A549 (cell line): ENCODE data around the gene ATAD2B. TPM values are rescaled to one million over a fixed set of nuclear protein-coding genes. Genes with fewer than 3 reads are reported as not detected.

Experiments
- ATAC-seq, 2 experiments: fragments of 200-7000 bp in 1 of 2; fragments of >200 bp in 1 of 2; cut with Nextera tagmentation in 1 of 2; cut with Tn5 transposase in 1 of 2; 3 replicates each; pipeline versions ENCODE4 v1.8.0 to v1.9.1; 2018 to 2020; ENCODE audit warnings: mild to moderate bottlenecking in 1 of 2, moderate library complexity in 1 of 2
- CTCF ChIA-PET: fragments of 300-600 bp; sonication (Branson Sonifier 250); formaldehyde crosslinking; extraction: SDS; loops from one replicate; lab custom pipeline; 2021; ENCODE audit warnings: antibody characterized with exemption, inconsistent platforms; lab: Yijun Ruan, JAX
- POLR2A ChIA-PET: fragments of 350-600 bp; formaldehyde crosslinking; extraction: SDS; loops from one replicate; lab custom pipeline; 2021; ENCODE audit warnings: antibody characterized with exemption, inconsistent platforms; lab: Yijun Ruan, JAX
- DNase-seq, 2 experiments: peaks; one replicate each; pipeline versions ENCODE4 v3.0.0 to v3.0.0-alpha.2; 2011 to 2016; ENCODE audit warnings: low read depth in 1 of 2, low spot score in 1 of 2
- FAIRE-seq: peaks from 2 replicates; lab custom pipeline; 2011; peaks lifted over from hg19 to GRCh38; lab: Jason Lieb, UNC
- H3K27ac ChIP-seq, 2 experiments: fragments of >200 bp; sonication (Bioruptor Twin); formaldehyde crosslinking; 3 replicates each; pipeline ENCODE4 v1.5.1; 2016 to 2017
- H3K4me1 ChIP-seq: fragments of >200 bp; sonication (Bioruptor Twin); formaldehyde crosslinking; 3 replicates; pipeline ENCODE4 v1.6.1; 2016
- H3K4me2 ChIP-seq: fragments of >200 bp; sonication (Bioruptor Twin); formaldehyde crosslinking; 3 replicates; pipeline ENCODE4 v1.6.1; 2016
- H3K4me3 ChIP-seq: fragments of >200 bp; sonication (Bioruptor Twin); formaldehyde crosslinking; 3 replicates; pipeline ENCODE4 v1.5.1; 2016
- H3K9me3 ChIP-seq: fragments of >200 bp; sonication (Bioruptor Twin); formaldehyde crosslinking; 3 replicates; pipeline ENCODE4 v1.6.1; 2016
- CBX8 ChIP-seq: fragments of 200-600 bp; sonication (generic); IDR thresholded peaks from 2 replicates; pipeline ENCODE4 v1.6.1; 2016
- CEBPB ChIP-seq, 2 experiments: fragments of >200 bp in 1 of 2; sonication (Bioruptor Twin) in 1 of 2; formaldehyde crosslinking in 1 of 2; IDR thresholded peaks; 2 replicates each; pipeline ENCODE4 v1.6.1; 2012 to 2016
- CHD2 ChIP-seq: fragments of 150-350 bp; IDR thresholded peaks from 2 replicates; pipeline ENCODE4 v1.6.1; 2014; ENCODE audit warnings: low read length; ENCODE audit not compliant: partially characterized antibody
- CHD4 ChIP-seq: fragments of 200-600 bp; sonication (generic); IDR thresholded peaks from 2 replicates; pipeline ENCODE4 v1.6.1; 2016; ENCODE audit warnings: antibody characterized with exemption, mild to moderate bottlenecking, borderline replicate concordance
- EHF ChIP-seq: fragments of 250-450 bp; sonication (Bioruptor Pico); IDR thresholded peaks from 2 replicates; pipeline ENCODE4 v1.5.0; 2020; ENCODE audit warnings: mild to moderate bottlenecking
- EP300 ChIP-seq, 2 experiments: fragments of >200 bp; sonication (Bioruptor Twin); formaldehyde crosslinking; IDR thresholded peaks; 2 replicates in 1 of 2; 3 replicates in 1 of 2; pipeline ENCODE4 v1.6.1; 2016 to 2017
- ESRRA ChIP-seq: fragments of 150-350 bp; IDR thresholded peaks from 2 replicates; pipeline ENCODE4 v1.6.1; 2014; ENCODE audit warnings: mild to moderate bottlenecking, low read length, borderline replicate concordance
- FOXS1 ChIP-seq: fragments of 250-450 bp; sonication (Bioruptor Pico); IDR thresholded peaks from 2 replicates; pipeline ENCODE4 v1.5.0; 2020; ENCODE audit warnings: mild to moderate bottlenecking, moderate library complexity
- GATA3 ChIP-seq: IDR thresholded peaks from 2 replicates; pipeline ENCODE4 v1.6.1; 2012; ENCODE audit warnings: borderline replicate concordance
- HDAC2 ChIP-seq: fragments of 200-600 bp; sonication (generic); IDR thresholded peaks from 2 replicates; pipeline ENCODE4 v1.6.1; 2016
- HEYL ChIP-seq: fragments of 250-450 bp; sonication (Bioruptor Pico); IDR thresholded peaks from 2 replicates; pipeline ENCODE4 v1.8.0; 2021; ENCODE audit warnings: mild to moderate bottlenecking, moderate library complexity
- HOXA7 ChIP-seq: fragments of 250-450 bp; sonication (Bioruptor Pico); IDR thresholded peaks from 2 replicates; pipeline ENCODE4 v1.5.0; 2020; ENCODE audit warnings: mild to moderate bottlenecking, moderate library complexity
- HOXB13 ChIP-seq: fragments of 250-450 bp; sonication (Bioruptor Pico); IDR thresholded peaks from 2 replicates; pipeline ENCODE4 v1.5.0; 2020; ENCODE audit warnings: low read depth, mild to moderate bottlenecking, moderate library complexity
- MAFK ChIP-seq: fragments of 450-650 bp; IDR thresholded peaks from 2 replicates; pipeline ENCODE4 v1.6.1; 2014; ENCODE audit not compliant: partially characterized antibody
- MAZ ChIP-seq: fragments of 150-350 bp; IDR thresholded peaks from 2 replicates; pipeline ENCODE4 v1.6.1; 2014; ENCODE audit warnings: antibody characterized with exemption, low read depth, low read length, borderline replicate concordance
- NFE2L2 ChIP-seq: fragments of 150-350 bp; conservative IDR thresholded peaks from 2 replicates; pipeline ENCODE4 v1.6.1; 2014; ENCODE audit warnings: low read length
- NPAS2 ChIP-seq: fragments of 250-450 bp; sonication (Bioruptor Pico); IDR thresholded peaks from 2 replicates; pipeline ENCODE4 v1.8.0; 2022; ENCODE audit warnings: mild to moderate bottlenecking, moderate library complexity, borderline replicate concordance
- NR3C1 ChIP-seq: fragments of >200 bp; sonication (Bioruptor Twin); formaldehyde crosslinking; IDR thresholded peaks from 3 replicates; pipeline ENCODE4 v1.6.1; 2017
- PHF8 ChIP-seq: fragments of 200-600 bp; sonication (generic); IDR thresholded peaks from 2 replicates; pipeline ENCODE4 v1.6.1; 2016; ENCODE audit warnings: low read depth, mild to moderate bottlenecking, antibody characterized with exemption, moderate library complexity, borderline replicate concordance
- POLR2A ChIP-seq: IDR thresholded peaks from 2 replicates; pipeline ENCODE4 v1.6.1; 2012; ENCODE audit warnings: mild to moderate bottlenecking, low read length
- POLR2AphosphoS2 ChIP-seq: conservative IDR thresholded peaks from 2 replicates; pipeline ENCODE4 v1.6.1; 2012; ENCODE audit warnings: low read length, improper control_type of control experiment, inconsistent platforms
- RCOR1 ChIP-seq: fragments of 150-350 bp; IDR thresholded peaks from 2 replicates; pipeline ENCODE4 v1.6.1; 2014; ENCODE audit warnings: antibody characterized with exemption, low read length, low read depth
- TFCP2L1 ChIP-seq: fragments of 250-450 bp; sonication (Bioruptor Pico); IDR thresholded peaks from 2 replicates; pipeline ENCODE4 v1.5.0; 2021; ENCODE audit warnings: mild to moderate bottlenecking
- WGBS: methylation state at CpG from one replicate; pipeline ENCODE4 v1.1.6; 2017; ENCODE audit errors: missing lambda C conversion rate; 5-methylcytosine and 5-hydroxymethylcytosine counted together
- polyA plus RNA-seq, 4 experiments: library from polyadenylated mRNA; depleted of rRNA in 3 of 4; stranded (reverse); fragments of >200 nt; fragmentation: RNase III in 1 of 4; extraction: RNeasy Plus Mini Kit Qiagen cat#74134 plus additional on column Dnase treatment in 1 of 4; gene quantifications; 2 replicates in 3 of 4; 3 replicates in 1 of 4; pipeline ENCODE4 v1.2.3, GENCODE V29; 2011 to 2017
- TF ChIP-seq, protein P1 (sequence below): fragments of 250-450 bp; sonication (Bioruptor Pico); IDR thresholded peaks from 2 replicates; pipeline ENCODE4 v1.5.0; 2021; ENCODE audit warnings: mild to moderate bottlenecking, moderate library complexity, borderline replicate concordance
- TF ChIP-seq, protein P2 (sequence below): fragments of >200 bp; sonication (Bioruptor Twin); formaldehyde crosslinking; IDR thresholded peaks from 2 replicates; pipeline ENCODE4 v1.6.1; 2016
- TF ChIP-seq, protein P3 (sequence below): IDR thresholded peaks from 2 replicates; pipeline ENCODE4 v1.6.1; 2012
- TF ChIP-seq, protein P4 (sequence below): fragments of >200 bp; sonication (Bioruptor Twin); formaldehyde crosslinking; IDR thresholded peaks from 3 replicates; pipeline ENCODE4 v1.6.1; 2016
- TF ChIP-seq, protein P5 (sequence below): fragments of >200 bp; sonication (Bioruptor Twin); formaldehyde crosslinking; IDR thresholded peaks from 3 replicates; pipeline ENCODE4 v1.5.1; 2016
- TF ChIP-seq, protein P6 (sequence below): IDR thresholded peaks from 2 replicates; pipeline ENCODE4 v1.6.1; 2012

ATAD2B gene
- polyA plus RNA-seq, 2 of the 4 experiments (the other 2 are of a cell fraction) = 5.4 to 13.1 TPM

DNA sequence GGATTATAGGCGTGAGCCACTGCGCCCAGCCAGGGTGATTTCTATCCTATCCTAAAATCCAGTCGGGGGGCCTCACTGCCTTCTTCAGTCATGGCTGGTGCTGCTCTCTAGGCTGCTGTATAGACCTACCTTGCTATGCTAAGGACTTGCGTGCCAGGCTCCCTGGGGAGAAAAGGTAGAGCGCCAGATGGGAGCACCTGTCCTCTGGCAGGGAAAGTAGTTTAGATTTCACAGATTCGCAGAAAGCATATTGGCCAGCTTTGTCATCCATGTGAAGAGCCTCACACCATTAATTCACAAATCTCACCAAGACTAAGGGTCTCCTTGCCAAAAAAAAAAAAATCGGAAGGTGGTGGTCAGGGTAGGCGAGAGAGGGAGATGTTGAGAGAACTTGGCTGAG is 217.6 kb downstream of the ATAD2B start (continued):
- TF ChIP-seq, protein P1, sequence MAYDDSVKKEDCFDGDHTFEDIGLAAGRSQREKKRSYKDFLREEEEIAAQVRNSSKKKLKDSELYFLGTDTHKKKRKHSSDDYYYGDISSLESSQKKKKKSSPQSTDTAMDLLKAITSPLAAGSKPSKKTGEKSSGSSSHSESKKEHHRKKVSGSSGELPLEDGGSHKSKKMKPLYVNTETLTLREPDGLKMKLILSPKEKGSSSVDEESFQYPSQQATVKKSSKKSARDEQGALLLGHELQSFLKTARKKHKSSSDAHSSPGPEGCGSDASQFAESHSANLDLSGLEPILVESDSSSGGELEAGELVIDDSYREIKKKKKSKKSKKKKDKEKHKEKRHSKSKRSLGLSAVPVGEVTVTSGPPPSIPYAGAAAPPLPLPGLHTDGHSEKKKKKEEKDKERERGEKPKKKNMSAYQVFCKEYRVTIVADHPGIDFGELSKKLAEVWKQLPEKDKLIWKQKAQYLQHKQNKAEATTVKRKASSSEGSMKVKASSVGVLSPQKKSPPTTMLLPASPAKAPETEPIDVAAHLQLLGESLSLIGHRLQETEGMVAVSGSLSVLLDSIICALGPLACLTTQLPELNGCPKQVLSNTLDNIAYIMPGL = no peak

DNA sequence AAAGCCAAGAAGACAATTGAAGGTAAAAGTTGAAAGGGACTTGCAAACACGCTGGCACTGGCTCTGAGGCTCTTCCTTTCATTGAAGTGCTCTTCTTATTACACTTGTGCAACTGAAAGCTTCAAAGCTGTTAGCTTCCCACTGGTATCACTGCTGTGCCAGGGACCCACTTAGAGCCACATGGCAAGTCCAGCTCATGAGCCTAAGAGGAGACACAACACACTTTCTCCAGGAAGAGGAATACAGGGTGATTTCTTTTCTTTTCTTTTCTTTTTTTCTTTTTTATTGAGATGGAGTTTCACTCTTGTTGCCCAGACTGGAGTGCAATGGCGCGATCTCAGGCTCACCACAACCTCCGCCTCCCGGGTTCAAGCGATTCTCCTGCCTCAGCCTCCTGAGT is 218.2 kb downstream of the ATAD2B start:
- Histone ChIP-seq H3K4me1 (no peaks in the 10 kb centered on the region), H3K27ac (no peak overlapping the region)
- POLR2A ChIA-PET = no interaction called here
- no peak for FAIRE-seq
- TF ChIP-seq POLR2AphosphoS2 (no peak), TFCP2L1 (no peak), NPAS2 (CRISPR knock-in tag) (no peak), MAFK (no peak), MAZ (no peak), RCOR1 (no peak), ESRRA (no peak), CHD2 (no peak), PHF8 (no peak), EP300 (IDR thresholded peaks at IDR 0.05) (no peak), CBX8 (no peak), EHF (no peak), HOXA7 (no peak)
- TF ChIP-seq, protein P2, sequence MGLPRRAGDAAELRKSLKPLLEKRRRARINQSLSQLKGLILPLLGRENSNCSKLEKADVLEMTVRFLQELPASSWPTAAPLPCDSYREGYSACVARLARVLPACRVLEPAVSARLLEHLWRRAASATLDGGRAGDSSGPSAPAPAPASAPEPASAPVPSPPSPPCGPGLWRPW = no peak
- TF ChIP-seq, protein P3, sequence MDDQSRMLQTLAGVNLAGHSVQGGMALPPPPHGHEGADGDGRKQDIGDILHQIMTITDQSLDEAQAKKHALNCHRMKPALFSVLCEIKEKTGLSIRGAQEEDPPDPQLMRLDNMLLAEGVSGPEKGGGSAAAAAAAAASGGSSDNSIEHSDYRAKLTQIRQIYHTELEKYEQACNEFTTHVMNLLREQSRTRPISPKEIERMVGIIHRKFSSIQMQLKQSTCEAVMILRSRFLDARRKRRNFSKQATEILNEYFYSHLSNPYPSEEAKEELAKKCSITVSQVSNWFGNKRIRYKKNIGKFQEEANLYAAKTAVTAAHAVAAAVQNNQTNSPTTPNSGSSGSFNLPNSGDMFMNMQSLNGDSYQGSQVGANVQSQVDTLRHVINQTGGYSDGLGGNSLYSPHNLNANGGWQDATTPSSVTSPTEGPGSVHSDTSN = no peak
- TF ChIP-seq, protein P4, sequence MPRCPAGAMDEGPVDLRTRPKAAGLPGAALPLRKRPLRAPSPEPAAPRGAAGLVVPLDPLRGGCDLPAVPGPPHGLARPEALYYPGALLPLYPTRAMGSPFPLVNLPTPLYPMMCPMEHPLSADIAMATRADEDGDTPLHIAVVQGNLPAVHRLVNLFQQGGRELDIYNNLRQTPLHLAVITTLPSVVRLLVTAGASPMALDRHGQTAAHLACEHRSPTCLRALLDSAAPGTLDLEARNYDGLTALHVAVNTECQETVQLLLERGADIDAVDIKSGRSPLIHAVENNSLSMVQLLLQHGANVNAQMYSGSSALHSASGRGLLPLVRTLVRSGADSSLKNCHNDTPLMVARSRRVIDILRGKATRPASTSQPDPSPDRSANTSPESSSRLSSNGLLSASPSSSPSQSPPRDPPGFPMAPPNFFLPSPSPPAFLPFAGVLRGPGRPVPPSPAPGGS = no peak
- TF ChIP-seq, protein P5, sequence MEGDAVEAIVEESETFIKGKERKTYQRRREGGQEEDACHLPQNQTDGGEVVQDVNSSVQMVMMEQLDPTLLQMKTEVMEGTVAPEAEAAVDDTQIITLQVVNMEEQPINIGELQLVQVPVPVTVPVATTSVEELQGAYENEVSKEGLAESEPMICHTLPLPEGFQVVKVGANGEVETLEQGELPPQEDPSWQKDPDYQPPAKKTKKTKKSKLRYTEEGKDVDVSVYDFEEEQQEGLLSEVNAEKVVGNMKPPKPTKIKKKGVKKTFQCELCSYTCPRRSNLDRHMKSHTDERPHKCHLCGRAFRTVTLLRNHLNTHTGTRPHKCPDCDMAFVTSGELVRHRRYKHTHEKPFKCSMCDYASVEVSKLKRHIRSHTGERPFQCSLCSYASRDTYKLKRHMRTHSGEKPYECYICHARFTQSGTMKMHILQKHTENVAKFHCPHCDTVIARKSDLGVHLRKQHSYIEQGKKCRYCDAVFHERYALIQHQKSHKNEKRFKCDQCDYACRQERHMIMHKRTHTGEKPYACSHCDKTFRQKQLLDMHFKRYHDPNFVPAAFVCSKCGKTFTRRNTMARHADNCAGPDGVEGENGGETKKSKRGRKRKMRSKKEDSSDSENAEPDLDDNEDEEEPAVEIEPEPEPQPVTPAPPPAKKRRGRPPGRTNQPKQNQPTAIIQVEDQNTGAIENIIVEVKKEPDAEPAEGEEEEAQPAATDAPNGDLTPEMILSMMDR = no peak
- TF ChIP-seq, all 56 proteins: peak for 0
- WGBS = 87% methylated on average over 6 of the region's 6 CpGs
- CTCF ChIA-PET = no interaction called here
- DNase-seq (no peak), ATAC-seq (no peak)
- Histone ChIP-seq H3K9me3 (no peaks in the 10 kb centered on the region), H3K4me3 (no peak overlapping the region), H3K4me2 (no peak overlapping the region)

DNA sequence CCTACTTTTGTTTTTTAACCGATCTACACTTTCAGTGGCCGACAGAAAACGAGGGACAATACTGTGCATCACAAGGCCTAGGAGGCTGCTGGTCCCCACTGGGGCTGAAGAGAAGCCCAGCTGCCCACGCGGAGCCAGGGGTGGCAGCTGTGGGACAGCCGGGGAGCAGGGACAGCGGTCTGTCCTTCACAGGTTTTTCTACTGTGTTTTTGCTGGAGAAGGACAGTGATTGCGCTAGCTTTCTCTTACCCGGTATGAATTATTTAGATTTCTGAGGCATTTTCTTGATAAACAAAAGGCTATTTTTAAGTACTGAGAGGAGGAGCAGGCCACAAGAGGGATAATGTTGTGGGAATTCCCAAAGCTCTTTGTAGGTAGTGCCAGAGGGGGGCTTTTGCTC is 219.8 kb downstream of the ATAD2B start:
- H3K27ac ChIP-seq = no peak overlapping the region
- no peak for FAIRE-seq
- DNase-seq = no peak
- no peak overlapping the region for H3K4me2 ChIP-seq
- no peak for ATAC-seq
- no peaks in the 10 kb centered on the region for H3K9me3 ChIP-seq
- H3K4me3 ChIP-seq = no peak overlapping the region
- POLR2A ChIA-PET = no interaction called here
- CTCF ChIA-PET = interaction anchor here (0.9 kb wide), 1 partner anchor 13 kb away, joined by 3 read pairs; no protein-coding TSS in a partner anchor
- WGBS = 92% methylated on average over 9 of the region's 9 CpGs
- no peaks in the 10 kb centered on the region for H3K4me1 ChIP-seq
- TF ChIP-seq, protein P6, sequence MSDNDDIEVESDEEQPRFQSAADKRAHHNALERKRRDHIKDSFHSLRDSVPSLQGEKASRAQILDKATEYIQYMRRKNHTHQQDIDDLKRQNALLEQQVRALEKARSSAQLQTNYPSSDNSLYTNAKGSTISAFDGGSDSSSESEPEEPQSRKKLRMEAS = no peak
- TF ChIP-seq, protein P3 = no peak
- TF ChIP-seq FOXS1 (CRISPR knock-in tag) = no peak
- TF ChIP-seq CHD4 = no peak
- no peak for TF ChIP-seq HOXA7
- TF ChIP-seq, protein P5 = no peak
- no peak for TF ChIP-seq NFE2L2
- TF ChIP-seq NR3C1 = no peak
- TF ChIP-seq HDAC2 = no peak
- no peak for TF ChIP-seq HOXB13
- TF ChIP-seq GATA3 = no peak
- TF ChIP-seq CEBPB (IDR thresholded peaks at IDR 0.05) = no peak
- TF ChIP-seq HEYL (CRISPR knock-in tag) = no peak
- no peak for TF ChIP-seq CBX8
- TF ChIP-seq POLR2A = no peak
